ENCODE data around the gene KLHL18. TPM values are rescaled to one million over a fixed set of nuclear protein-coding genes. Genes with fewer than 3 reads are reported as not detected.
"Not testable (repeated sequence)": the region's sequence is repeated elsewhere in the genome, so short reads cannot be mapped to it uniquely, and the experiment has no call there.

Gene KLHL18
- total RNA-seq, 2 donors from 2014 or later, result 17.7 to 26.9 TPM

DNA sequence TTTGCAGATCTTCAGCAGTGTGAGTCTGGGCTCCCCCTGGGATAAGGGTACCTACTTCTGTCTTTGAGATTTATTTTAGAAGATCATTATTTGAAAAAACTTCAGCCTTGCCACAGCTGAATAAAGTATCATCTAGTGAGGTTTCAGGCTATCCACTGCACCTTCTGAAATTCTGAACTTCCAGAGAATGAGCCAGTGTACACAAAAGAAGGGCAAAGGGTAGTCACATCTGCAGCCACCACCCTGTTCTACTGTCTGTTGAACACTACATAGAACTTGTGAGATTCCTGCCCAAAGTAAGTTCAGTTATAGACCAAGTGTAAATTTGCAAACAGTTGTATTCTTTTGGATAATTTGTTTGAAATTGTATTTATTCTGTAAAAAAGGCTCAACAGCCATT lies 60.1 kb downstream of the KLHL18 start:
- DNase-seq (no peak), ATAC-seq (peak; percentile 40)
- intact Hi-C loops (cut with DNase I, micrococcal nuclease), result no loop called here

DNA sequence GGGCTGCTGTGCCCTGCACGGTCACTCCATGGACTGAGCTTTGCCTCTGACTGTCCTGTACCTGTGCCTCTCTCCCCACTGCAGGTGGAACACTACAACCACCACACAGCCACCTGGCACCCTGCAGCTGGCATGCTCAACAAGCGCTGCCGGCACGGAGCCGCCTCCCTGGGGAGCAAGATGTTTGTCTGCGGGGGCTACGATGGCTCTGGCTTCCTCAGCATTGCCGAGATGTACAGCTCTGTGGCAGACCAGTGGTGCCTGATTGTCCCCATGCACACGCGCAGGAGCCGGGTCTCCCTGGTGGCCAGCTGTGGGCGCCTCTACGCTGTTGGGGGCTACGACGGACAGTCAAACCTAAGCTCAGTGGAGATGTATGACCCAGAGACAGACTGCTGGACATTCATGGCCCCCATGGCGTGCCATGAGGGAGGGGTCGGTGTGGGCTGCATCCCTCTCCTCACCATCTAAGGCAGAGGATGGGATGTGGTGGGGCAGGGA lies 60.8 kb downstream of the KLHL18 start:
- intact Hi-C loops (cut with DNase I, micrococcal nuclease), result no loop called here
- no peak for ATAC-seq
- DNase-seq, result no peak

DNA sequence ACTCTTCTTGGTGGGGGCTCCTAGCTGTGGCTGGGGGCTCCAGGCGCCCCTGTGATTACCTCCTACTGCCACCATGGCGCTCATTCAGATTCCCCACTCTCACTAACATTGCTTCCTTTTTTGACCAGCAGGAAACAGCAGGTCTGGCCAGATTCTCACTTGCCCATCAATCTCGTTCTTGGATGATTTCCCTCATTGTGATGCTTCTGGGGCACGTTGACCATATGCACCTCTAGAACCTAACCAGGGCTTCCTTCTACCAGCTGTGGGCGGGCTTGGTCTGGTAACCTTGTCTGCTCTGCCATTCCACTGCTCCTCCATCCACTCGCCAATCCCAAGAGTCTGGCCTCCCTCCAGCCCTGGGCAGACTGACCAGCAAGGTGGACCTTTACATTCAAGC lies 62.2 kb downstream of the KLHL18 start:
- no peak for ATAC-seq
- intact Hi-C loops (cut with DNase I, micrococcal nuclease), result no loop called here
- DNase-seq, result no peak

GRCh38 chr3:47347217-47347801 lies 64.6 kb downstream of the KLHL18 start:
- intact Hi-C loops (cut with DNase I, micrococcal nuclease), result no loop called here
- DNase-seq (no peak), ATAC-seq (peak; percentile 32)

- no peak for ATAC-seq
- DNase-seq, result no peak
- intact Hi-C loops (cut with DNase I, micrococcal nuclease), result no loop called here
These were observed 65.8 kb downstream of the KLHL18 start for GRCh38 chr3:47348411-47349154.

DNA sequence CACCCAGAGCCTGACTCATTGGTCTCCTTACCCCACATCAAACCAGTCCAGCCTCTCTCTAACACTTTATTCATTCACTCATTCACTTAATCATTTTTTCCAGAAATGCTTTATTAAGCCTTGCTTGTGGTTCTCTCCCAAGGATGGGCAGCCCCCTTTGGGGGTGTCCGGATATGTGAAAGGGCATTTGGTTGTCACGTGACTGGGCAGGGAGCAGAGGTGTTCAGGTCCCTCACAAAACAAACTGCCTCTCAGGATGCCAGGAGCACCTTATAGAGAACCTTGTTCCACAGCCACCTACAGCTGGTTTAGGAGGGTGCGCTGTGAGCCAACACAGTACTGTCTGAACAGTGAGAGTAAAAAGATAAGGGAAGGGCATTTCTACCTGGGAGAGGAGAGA lies 72.3 kb downstream of the KLHL18 start:
- ATAC-seq, result no peak
- no peak for DNase-seq
- intact Hi-C loops (cut with DNase I, micrococcal nuclease), result no loop called here

- intact Hi-C loops (cut with DNase I, micrococcal nuclease), result no loop called here
- ATAC-seq (no peak), DNase-seq (no peak)
These were observed 73.5 kb downstream of the KLHL18 start for GRCh38 chr3:47356201-47356600.

GRCh38 chr3:47359323-47359722 lies 76.6 kb downstream of the KLHL18 start:
- DNase-seq, result no peak
- no peak for ATAC-seq
- intact Hi-C loops (cut with DNase I, micrococcal nuclease), result no loop called here

- peak; percentile 64 for ATAC-seq
- DNase-seq; intact Hi-C loops (cut with DNase I, micrococcal nuclease): not testable (repeated sequence)
These were observed 77.4 kb downstream of the KLHL18 start for GRCh38 chr3:47360110-47360517.

- no peak for ATAC-seq
- intact Hi-C loops (cut with DNase I, micrococcal nuclease), result no loop called here
- no peak for DNase-seq
These were observed 80.0 kb downstream of the KLHL18 start for GRCh38 chr3:47362701-47363100.

- ATAC-seq, result peak; percentile 76
- DNase-seq, result no peak
- intact Hi-C loops (cut with DNase I, micrococcal nuclease), result no loop called here
These were observed 82.7 kb downstream of the KLHL18 start for GRCh38 chr3:47365213-47366153.

DNA sequence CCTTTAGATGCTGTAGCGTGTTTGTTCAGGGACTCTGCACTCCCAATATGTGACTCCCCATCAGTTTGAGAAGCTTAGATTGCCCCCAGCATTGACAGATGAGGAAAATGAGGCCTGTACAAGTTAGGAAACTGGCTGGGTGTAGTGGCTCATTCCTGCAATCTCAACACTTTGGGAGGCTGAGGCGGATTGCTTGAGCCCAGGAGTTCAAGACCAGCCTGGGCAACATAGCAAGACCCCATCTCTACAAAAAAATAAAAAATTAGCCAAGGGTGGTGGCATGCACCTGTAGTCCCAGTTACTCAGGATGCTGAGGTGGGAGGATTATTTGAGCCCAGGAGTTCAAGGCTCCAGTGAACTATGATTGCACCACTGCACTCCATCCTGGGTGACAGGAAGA lies 84.1 kb downstream of the KLHL18 start:
- no peak for ATAC-seq
- intact Hi-C loops (cut with DNase I, micrococcal nuclease), result no loop called here
- no peak for DNase-seq

GRCh38 chr3:47367631-47368030 lies 84.9 kb downstream of the KLHL18 start:
- no peak for DNase-seq
- ATAC-seq, result no peak

GRCh38 chr3:47370020-47370419 lies 87.3 kb downstream of the KLHL18 start:
- intact Hi-C loops (cut with DNase I, micrococcal nuclease); DNase-seq; ATAC-seq: not testable (repeated sequence)

More at GRCh38 chr3:47367631-47368030, 84.9 kb downstream of the KLHL18 start:
- intact Hi-C loops (cut with DNase I, micrococcal nuclease), result no loop called here

- peak; percentile 56 for ATAC-seq
- intact Hi-C loops (cut with DNase I, micrococcal nuclease), result no loop called here
- peak in 1 of 2 donors; percentile 45 for DNase-seq
These were observed 88.3 kb downstream of the KLHL18 start for GRCh38 chr3:47370887-47371697.

DNA sequence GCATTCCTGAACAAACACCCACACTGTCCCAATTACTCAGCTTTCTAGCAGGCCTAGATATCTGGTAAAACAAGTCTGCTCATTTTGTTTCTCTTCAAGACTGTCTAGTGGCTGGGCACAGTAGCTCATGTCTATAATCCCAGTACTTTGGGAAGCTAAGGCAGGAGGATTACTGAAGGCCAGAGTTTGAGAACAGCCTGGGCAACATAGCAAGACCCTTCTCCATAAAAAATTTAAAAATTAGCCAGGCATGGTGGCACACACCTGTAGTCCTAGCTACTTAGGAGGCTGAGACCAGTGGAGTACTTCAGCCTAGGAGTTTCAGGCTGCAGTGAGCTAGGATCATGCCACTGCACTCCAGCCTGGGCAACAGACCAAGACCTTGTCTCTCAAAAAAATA lies 91.8 kb downstream of the KLHL18 start:
- DNase-seq (no peak), ATAC-seq (no peak)
- intact Hi-C loops (cut with DNase I, micrococcal nuclease), result no loop called here

DNA sequence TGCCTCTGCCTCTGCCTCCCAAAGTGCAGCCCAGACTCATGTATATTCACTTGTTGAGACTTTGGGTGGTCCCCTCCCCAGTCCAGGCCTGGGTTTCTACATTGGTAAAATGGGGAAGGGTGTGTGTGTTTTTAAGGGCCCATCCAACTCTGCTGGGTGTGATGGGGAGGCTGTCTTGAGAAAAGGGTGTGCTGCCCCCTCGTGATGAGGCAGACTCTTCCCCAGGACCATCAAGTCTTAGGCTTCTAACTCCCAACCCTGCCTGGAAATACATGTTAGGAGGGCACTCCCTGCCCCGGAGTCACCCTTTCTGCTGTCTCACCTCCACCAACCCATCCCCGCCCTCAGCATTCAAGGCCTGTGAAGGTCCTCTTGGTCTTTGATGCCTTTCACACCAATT lies 93.6 kb downstream of the KLHL18 start:
- intact Hi-C loops (cut with DNase I, micrococcal nuclease), result no loop called here
- no peak for DNase-seq
- no peak for ATAC-seq

DNA sequence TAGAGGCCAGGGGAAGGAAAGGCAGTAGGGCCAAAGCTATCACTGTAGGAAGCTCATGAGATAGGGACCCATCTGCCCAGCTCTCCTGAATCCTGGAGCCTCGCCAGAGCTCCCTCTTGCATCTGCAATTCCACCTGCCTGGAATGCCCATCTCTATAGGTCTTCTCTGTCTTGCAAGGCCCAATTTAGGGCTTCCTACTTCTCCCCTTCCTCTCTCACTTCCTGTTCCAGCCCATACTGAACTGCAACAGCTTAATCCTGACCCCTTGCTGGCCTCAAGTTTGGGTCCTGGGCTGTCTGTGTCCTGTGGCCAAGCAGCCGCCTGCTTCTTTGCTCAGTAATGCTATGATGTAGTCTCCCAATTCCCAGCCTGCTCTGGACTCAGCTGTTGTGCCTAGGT lies 94.4 kb downstream of the KLHL18 start:
- DNase-seq, result no peak
- intact Hi-C loops (cut with DNase I, micrococcal nuclease), result no loop called here
- no peak for ATAC-seq

GRCh38 chr3:47378869-47379268 lies 96.1 kb downstream of the KLHL18 start:
- intact Hi-C loops (cut with DNase I, micrococcal nuclease), result no loop called here
- DNase-seq (no peak), ATAC-seq (no peak)

Measured in left colon (tissue), 2 donors.